ENCODE measurements around the gene GHDC.
"Not testable (repeated sequence)": the region's sequence is repeated elsewhere in the genome, so short reads cannot be mapped to it uniquely, and the experiment has no call there.

Gene GHDC, protein sequence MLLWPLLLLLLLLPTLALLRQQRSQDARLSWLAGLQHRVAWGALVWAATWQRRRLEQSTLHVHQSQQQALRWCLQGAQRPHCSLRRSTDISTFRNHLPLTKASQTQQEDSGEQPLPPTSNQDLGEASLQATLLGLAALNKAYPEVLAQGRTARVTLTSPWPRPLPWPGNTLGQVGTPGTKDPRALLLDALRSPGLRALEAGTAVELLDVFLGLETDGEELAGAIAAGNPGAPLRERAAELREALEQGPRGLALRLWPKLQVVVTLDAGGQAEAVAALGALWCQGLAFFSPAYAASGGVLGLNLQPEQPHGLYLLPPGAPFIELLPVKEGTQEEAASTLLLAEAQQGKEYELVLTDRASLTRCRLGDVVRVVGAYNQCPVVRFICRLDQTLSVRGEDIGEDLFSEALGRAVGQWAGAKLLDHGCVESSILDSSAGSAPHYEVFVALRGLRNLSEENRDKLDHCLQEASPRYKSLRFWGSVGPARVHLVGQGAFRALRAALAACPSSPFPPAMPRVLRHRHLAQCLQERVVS

DNA sequence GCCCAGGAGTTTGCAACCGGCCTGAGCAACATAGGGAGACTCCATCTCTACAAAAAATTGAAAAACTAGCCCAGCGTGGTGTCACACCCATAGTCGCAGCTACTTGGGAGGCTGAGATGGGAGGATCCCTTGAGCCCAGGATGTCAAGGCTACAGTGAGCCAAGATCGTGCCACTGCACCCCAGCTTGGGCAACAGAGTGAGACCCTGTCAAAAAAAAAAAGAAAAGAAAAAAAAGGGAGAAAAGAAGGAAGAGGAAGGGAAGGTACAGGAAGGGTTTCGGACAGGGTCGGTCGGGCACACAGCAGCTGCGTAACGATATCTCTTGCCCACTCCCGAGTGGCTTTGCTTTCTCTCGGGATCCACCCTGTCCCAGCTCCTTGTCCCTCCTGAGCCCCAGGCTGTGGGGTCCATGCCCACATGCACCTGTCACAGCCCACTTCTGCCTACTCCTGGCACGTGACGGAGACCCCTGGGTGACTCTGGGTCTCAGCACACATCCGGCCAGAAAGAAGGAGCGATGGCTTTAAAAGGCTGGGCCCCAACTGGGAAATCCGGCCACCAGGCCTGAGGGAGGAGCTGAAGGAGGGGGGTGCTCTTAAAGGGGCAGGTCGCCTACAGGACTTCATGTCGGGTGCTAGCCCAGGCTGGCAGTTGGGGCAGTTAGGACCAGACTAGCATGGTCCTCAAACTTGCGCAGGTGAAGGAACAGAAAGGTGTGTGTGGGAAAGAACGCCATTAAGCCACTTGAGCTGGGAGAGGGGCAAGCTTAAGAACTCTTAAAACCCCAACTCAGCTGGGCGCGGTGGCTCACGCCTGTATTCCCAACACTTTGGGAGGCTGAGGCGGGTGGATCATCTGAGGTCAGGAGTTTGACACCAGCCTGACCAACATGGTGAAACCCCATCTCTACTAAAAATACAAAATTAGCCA is at the start of gene GHDC:
GHDC (minus strand) TSS at position 526 of the 931 bp plus-strand sequence. CDS start 913 bp downstream, outside the sequence.
- intact Hi-C loops (cut with DNase I): no loop called here
- DNase-seq: peak; percentile 80 to 96 (median 90)

DNA sequence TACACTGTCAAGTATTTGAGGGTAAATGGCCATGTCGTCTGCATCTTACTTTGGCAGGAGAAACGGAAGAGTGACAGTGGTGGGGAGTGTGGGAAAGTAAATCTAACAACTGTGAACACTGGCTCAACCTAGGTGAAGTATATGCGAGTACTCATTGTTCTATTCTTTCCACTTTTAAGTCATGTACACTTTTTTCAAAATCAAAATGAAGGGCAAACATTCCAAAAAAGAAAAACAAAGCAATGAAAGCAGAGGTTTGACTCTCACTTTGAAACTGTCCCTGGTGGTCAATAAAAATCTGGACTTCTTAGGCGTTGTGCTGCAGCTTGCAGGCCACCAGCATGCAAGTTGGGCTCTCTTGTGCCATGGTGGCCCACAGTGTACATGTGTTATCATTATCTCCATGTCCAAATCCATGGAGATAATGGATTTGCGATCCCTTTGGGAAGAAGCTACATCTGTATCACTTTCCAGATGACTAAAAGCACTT is 49.2 kb upstream of the GHDC start:
- intact Hi-C loops (cut with DNase I): no loop called here
- no peak for DNase-seq

- intact Hi-C loops (cut with DNase I): no loop called here
These were observed 47.6 kb upstream of the GHDC start for GRCh38 chr17:42241871-42242270.

DNA sequence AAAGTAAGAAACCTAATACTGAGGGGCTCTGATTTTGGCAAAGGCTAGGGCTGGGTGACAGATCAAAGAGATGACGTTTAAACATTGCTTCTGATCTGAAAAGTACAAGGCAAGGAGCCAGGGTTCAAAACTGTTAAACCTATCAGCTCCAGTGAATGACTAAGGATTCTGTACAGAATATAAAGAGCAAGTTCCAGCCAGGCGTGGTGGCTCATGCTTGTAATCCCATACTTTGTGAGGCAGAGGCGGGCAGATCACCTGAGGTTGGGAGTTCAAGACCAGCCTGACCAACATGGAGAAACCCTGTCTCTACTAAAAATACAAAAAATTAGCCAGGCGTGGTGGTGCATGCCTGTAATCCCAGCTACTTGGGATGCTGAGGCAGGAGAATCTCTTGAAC is 46.6 kb upstream of the GHDC start:
- DNase-seq; intact Hi-C loops (cut with DNase I): not testable (repeated sequence)

More at GRCh38 chr17:42241871-42242270, 47.6 kb upstream of the GHDC start:
- DNase-seq: no peak

DNA sequence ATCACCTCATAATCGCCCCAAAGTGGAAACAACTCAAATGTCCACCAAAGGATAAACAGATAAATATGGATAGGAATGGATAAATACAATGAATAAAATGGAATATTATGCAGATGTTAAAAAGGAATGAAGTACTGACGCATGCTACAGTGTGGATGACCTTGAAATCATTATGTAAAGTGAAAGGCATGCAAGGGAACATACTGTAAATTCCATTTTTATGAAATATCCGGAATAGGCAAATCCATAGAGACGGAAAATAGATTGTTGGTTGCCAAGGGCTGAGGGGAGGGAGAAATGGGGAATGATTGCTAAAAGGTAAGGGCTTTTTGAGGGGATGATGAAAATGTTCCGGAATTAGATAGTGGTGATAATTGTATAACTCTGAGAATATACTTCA is 45.9 kb upstream of the GHDC start:
- DNase-seq: no peak
- intact Hi-C loops (cut with DNase I): no loop called here

GRCh38 chr17:42239576-42239975 is 45.3 kb upstream of the GHDC start:
- DNase-seq; intact Hi-C loops (cut with DNase I): not testable (repeated sequence)

- no peak for DNase-seq
- intact Hi-C loops (cut with DNase I): no loop called here
These were observed 42.5 kb upstream of the GHDC start for GRCh38 chr17:42236760-42237159.

DNA sequence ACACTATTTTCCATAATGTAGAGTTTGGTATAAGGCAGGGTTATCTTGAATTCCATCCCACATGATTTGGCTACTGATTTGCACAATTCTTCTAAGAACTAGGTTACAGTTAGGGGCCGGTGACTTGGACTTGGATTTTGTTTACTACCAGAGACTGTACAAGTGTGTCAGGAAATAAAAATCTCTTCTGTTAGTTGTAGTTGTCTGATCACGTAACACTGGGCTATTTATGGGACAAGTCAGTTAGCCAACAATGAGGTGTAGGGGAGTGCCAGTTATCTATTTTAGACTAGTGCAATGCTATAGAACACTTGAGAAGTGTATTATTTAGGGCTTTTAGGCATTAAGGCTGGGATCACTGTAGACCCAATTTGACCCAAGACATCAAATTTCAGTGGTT is 39.7 kb upstream of the GHDC start:
- intact Hi-C loops (cut with DNase I): no loop called here
- DNase-seq: no peak

- no peak for DNase-seq
- intact Hi-C loops (cut with DNase I): no loop called here
These were observed 38.9 kb upstream of the GHDC start for GRCh38 chr17:42233156-42233555.

GRCh38 chr17:42230225-42230624 is 35.9 kb upstream of the GHDC start:
- intact Hi-C loops (cut with DNase I): no loop called here
- DNase-seq: no peak

GRCh38 chr17:42227849-42228700 is 33.8 kb upstream of the GHDC start:
- intact Hi-C loops (cut with DNase I): no loop called here
- DNase-seq: no peak

DNA sequence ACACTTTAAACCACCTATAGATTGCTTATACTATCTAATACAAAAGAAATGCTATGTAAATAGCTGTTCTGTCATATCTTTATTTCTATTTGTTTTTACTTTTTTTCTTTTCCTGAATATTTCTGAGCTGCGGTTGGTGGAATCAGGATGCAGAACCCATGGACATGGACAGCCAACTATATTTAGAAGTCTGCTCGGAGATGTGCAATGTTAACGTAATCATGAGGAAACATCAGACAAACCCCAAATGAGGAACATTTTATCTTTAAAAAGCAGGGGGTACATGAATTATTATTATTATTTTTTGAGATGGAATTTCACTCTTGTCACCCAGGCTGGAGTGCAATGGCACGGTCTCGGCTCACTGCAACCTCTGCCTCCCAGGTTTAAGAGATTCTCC is 31.4 kb upstream of the GHDC start:
- DNase-seq: no peak
- intact Hi-C loops (cut with DNase I): no loop called here

DNA sequence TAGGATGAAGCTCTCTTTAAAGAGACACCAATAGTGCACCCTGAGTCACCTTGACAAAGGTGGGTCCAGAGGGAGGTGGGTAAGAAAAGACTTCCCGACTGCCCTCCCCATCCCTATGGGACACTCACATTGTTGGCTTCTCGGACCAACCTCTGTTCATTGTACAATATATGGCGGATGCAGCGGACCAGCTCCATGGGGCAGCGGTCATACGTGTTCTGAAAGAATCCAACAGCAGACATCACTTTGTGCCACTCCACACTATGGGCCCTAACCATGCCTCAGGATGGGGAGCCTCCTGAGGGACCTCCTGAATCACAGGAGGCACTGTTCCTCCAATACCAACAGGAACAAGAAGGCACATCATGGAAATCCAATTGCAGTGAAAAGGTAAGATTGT is 30.4 kb upstream of the GHDC start:
- no peak for DNase-seq
- intact Hi-C loops (cut with DNase I): no loop called here

DNA sequence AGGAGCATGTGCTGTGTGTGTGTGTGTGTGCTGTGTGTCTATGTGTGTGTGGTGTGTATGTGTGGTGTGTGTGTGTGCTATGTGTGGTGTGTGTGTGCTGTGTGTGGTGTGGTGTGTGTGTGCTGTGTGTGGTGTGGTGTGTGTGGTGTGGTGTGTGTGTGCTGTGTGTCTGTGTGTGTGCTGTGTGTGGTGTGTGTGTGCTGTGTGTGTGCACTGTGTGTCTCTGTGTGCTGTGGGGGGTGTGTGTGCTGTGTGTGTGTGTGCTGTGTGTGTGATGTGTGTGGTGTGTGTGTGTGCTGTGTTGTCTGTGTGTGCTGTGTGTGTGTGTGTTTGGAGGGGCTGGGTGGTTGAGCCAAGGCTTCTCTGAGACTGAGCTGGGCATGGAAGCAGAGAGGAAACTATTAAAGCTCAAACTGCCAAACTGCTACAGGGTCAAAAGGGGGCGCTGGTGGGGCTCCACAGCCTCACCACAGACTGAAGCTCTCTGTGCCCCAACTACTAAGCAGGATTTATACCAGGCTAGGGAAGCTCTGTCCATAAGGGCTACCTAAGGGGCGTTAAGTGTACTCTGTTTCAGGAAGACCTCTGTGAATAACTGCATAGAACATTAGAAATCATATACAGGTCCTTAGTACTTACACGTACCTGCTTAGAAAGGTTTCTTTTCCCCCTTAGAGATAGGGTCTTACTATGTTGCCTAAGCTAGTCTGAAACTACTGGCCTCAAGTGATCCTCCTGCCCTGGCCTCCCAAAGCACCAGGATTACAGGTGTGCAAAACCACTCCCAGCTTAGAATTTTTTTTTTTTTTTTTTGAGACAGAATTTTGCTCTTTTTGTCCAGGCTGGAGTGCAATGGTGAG is 27.8 kb upstream of the GHDC start:
- peak in 31 of 42 donors; percentile 16 to 75 (median 37) for DNase-seq
- intact Hi-C loops (cut with DNase I): no loop called here

DNA sequence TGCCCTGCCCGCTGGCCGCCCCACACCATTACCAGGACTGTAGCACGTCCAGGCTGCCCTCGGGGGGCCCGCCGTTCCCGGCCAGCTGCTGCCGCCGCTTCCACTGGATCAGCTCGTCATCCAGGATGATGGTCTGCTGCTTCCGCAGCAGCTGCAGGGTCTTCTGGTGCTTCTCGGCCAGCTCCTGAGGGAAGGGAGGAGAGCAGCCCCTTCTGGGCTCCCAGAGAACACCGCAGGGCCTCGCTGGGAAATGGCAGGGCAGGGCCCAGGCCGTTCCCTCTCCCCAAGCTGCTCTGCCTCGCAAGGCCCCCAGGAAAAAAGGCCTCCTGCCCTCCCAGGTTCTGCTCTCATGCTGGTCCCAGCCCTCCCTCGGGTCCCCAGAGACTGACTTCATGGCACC is 25.0 kb upstream of the GHDC start:
- intact Hi-C loops (cut with DNase I); DNase-seq: not testable (repeated sequence)

DNA sequence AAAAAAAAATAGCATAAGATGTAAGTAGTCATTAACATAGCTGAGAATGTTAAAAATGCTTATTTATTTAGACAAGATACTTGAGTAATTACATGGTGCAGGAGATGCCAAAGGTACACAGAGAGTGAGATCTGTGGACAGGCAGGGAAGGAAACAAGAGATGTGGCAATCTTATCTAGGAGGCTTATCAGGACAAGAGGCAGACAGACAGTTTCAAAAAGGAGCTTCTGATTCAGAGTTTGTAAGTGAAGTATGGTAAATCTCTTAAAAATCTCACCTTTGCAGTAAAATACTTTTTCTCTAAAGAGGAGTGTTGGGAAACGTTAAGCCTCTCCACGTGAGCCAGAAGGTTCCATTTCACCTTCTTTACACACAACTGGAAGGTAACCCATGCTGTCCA is 19.9 kb upstream of the GHDC start:
- DNase-seq: no peak
- intact Hi-C loops (cut with DNase I): no loop called here

DNA sequence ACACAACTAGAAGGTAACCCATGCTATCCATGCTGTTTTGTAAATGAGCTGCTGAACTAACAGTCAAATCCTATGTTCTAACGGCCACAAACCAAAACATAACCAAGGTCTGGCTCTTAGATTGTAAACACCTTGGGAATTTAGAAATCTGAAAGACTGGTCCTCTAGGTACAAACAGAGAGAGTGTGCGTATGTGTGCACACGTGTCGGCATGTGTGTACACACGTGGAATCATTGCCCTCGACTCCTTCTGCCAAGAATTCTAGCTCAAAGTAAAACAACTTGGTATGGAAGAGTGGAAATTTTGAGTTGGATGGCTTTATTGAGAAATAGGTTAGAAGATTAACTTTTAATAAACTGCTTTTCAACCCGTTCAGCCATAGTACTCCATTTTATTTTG is 18.1 kb upstream of the GHDC start:
- intact Hi-C loops (cut with DNase I): no loop called here
- no peak for DNase-seq

DNA sequence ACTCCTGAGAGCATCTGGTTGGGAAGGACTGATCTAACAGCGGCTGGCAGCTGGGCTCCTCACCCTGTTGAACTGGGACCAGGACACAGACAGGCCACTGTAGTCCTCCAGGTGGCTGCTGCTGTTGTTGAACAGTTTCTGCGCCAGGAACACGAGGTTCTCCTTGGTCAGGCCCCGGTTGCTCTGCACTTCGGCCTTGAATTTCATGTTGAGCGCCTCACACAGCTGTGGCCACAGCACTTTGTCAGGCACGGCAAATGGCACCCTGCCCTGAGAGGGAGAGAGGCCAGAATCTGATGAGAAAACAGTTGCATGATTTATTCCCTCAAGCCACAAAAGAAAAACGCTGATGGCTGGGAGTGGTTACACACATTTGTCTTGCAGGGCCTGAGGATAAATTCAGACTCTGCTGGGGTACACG is 17.6 kb upstream of the GHDC start:
- peak; percentile 45 to 92 (median 80) for DNase-seq
- intact Hi-C loops (cut with DNase I): not testable (repeated sequence)

All from head of caudate nucleus (tissue), 42 donors.